HCT116 (cell line): ENCODE measurements around the gene ZNF497. TPM values are rescaled to one million over a fixed set of nuclear protein-coding genes. Genes with fewer than 3 reads are reported as not detected.
A peak's percentile ranks its signal among the peaks of the same experiment; 100 is the strongest.

Source experiments
- ATAC-seq: fragments of 200-7000 bp; cut with Tn5 transposase; 2 replicates; pipeline ENCODE4 v1.9.1; 2020; ENCODE audit warnings: mild to moderate bottlenecking, moderate library complexity
- BruUV-seq: library from RNA; stranded (reverse); fragments of 400-500 nt; replicated peaks from 2 replicates; lab custom pipeline; 2021; lab: Mats Ljungman, UMichigan
- CTCF ChIA-PET: fragments of 300-600 bp; sonication (Branson Sonifier 250); formaldehyde crosslinking; loops from one replicate; lab custom pipeline; 2021; ENCODE audit warnings: antibody characterized with exemption; lab: Charles Lee
- POLR2A ChIA-PET: fragments of 300-600, 350-600 bp; sonication (Branson Sonifier 250); formaldehyde crosslinking; loops from one replicate; lab custom pipeline; 2021; ENCODE audit warnings: antibody characterized with exemption; lab: Charles Lee
- RAD21 ChIA-PET, 2 experiments: fragments of 300-600 bp; sonication (Branson Sonifier 250); formaldehyde crosslinking; loops; one replicate each; lab custom pipeline; 2023; ENCODE audit warnings: low total read pairs in 2 of 2; ENCODE audit not compliant: uncharacterized antibody in 2 of 2, unreplicated experiment in 2 of 2, low non-redundant PET in 1 of 2; lab: Charles Lee
- DNase-seq: peaks from one replicate; pipeline ENCODE4 v3.0.0-alpha.2; 2010; ENCODE audit warnings: low read depth, low spot score
- H2AFZ ChIP-seq: fragments of 200-600 bp; shearing (Covaris generic), sonication (generic); 2 replicates; pipeline ENCODE4 v1.6.1; 2017; ENCODE audit warnings: low read depth, mixed run types, mixed read lengths, antibody characterized with exemption, low read length; ENCODE audit not compliant: poor library complexity, severe bottlenecking
- H3K27ac ChIP-seq: 2 replicates; pipeline ENCODE4 v1.5.1; 2012; ENCODE audit warnings: low read depth, low read length
- H3K27me3 ChIP-seq: fragments of 200-600 bp; sonication (generic); 2 replicates; pipeline ENCODE4 v1.6.1; 2016; ENCODE audit warnings: mixed run types, low read length, mixed read lengths; ENCODE audit not compliant: insufficient read depth
- H3K36me3 ChIP-seq, 2 experiments: fragments of 200-500 bp in 1 of 2; fragments of 200-600 bp in 1 of 2; sonication (Bioruptor generic) in 1 of 2; sonication (generic) in 1 of 2; 2 replicates each; pipeline versions ENCODE4 v1.5.1 to v1.6.1; 2014 to 2016; ENCODE audit warnings: low read length in 2 of 2, inconsistent platforms in 1 of 2, mixed read lengths in 1 of 2, mixed run types in 1 of 2; ENCODE audit not compliant: insufficient read depth in 2 of 2, control insufficient read depth in 1 of 2
- H3K4me1 ChIP-seq, 2 experiments: fragments of 200-600 bp in 1 of 2; sonication (generic) in 1 of 2; 2 replicates each; pipeline versions ENCODE4 v1.5.1 to v1.6.1; 2012 to 2017; ENCODE audit warnings: low read length in 2 of 2, inconsistent platforms in 1 of 2, mild to moderate bottlenecking in 1 of 2, mixed read lengths in 1 of 2, mixed run types in 1 of 2, moderate library complexity in 1 of 2; ENCODE audit not compliant: insufficient read depth in 2 of 2, control insufficient read depth in 1 of 2
- H3K4me2 ChIP-seq: fragments of 200-600 bp; sonication (generic); 2 replicates; pipeline ENCODE4 v1.6.1; 2017; ENCODE audit warnings: mixed run types, low read length, mixed read lengths
- H3K4me3 ChIP-seq, 2 experiments: fragments of 200-600 bp in 1 of 2; sonication (generic) in 1 of 2; replicated peaks in 1 of 2; 2 replicates each; pipeline ENCODE4 v1.5.1; 2011 to 2016; ENCODE audit warnings: low read length in 2 of 2, control low read depth in 1 of 2, low read depth in 1 of 2, mild to moderate bottlenecking in 1 of 2, mixed read lengths in 1 of 2, mixed run types in 1 of 2
- H3K79me2 ChIP-seq: fragments of 200-600 bp; sonication (generic); 2 replicates; pipeline ENCODE4 v1.6.1; 2017; ENCODE audit warnings: mild to moderate bottlenecking, mixed run types, low read length, moderate library complexity, mixed read lengths; ENCODE audit not compliant: insufficient read depth
- H3K9ac ChIP-seq: fragments of 200-600 bp; sonication (generic); 2 replicates; pipeline ENCODE4 v1.6.1; 2016; ENCODE audit warnings: low read length, mixed read lengths
- H3K9me2 ChIP-seq: fragments of 200-600 bp; sonication (generic), shearing (Covaris generic); 2 replicates; pipeline ENCODE4 v1.6.1; 2017; ENCODE audit warnings: mixed run types, mild to moderate bottlenecking, moderate library complexity; ENCODE audit not compliant: insufficient read depth
- H3K9me3 ChIP-seq, 2 experiments: fragments of 200-500 bp in 1 of 2; fragments of 200-600 bp in 1 of 2; sonication (Bioruptor generic) in 1 of 2; sonication (generic) in 1 of 2; 2 replicates each; pipeline ENCODE4 v1.6.1; 2014 to 2017; ENCODE audit warnings: low read length in 2 of 2, mixed read lengths in 2 of 2, inconsistent platforms in 1 of 2, low read depth in 1 of 2, mild to moderate bottlenecking in 1 of 2, mixed run types in 1 of 2, moderate library complexity in 1 of 2; ENCODE audit not compliant: control insufficient read depth in 1 of 2, insufficient read depth in 1 of 2
- H4K20me1 ChIP-seq: fragments of 200-600 bp; sonication (generic), shearing (Covaris generic); 2 replicates; pipeline ENCODE4 v1.6.1; 2017; ENCODE audit warnings: mixed run types, mild to moderate bottlenecking, moderate library complexity; ENCODE audit not compliant: insufficient read depth
- CBX3 ChIP-seq: IDR thresholded peaks from 2 replicates; pipeline ENCODE4 v1.6.1; 2012; ENCODE audit warnings: low read depth
- EGR1 ChIP-seq: IDR thresholded peaks from 2 replicates; pipeline ENCODE4 v1.6.1; 2012; ENCODE audit warnings: low read depth
- EZH2 ChIP-seq: fragments of 200-600 bp; sonication (generic); IDR thresholded peaks from 2 replicates; pipeline ENCODE4 v1.6.1; 2017; ENCODE audit warnings: antibody characterized with exemption, mixed run types
- EZH2phosphoT487 ChIP-seq: fragments of 200-600 bp; IDR thresholded peaks from 2 replicates; pipeline ENCODE4 v1.6.1; 2018; ENCODE audit warnings: antibody characterized with exemption, borderline replicate concordance
- FOSL1 ChIP-seq: IDR thresholded peaks from 2 replicates; pipeline ENCODE4 v1.6.1; 2012; ENCODE audit warnings: low read depth
- POLR2A ChIP-seq: IDR thresholded peaks from 2 replicates; pipeline ENCODE4 v1.7.0; 2011; ENCODE audit warnings: borderline replicate concordance; ENCODE audit not compliant: insufficient read depth, insufficient read length; ENCODE audit errors: extremely low read depth
- POLR2AphosphoS5 ChIP-seq: IDR thresholded peaks from 2 replicates; pipeline ENCODE4 v1.6.1; 2011; ENCODE audit warnings: mild to moderate bottlenecking, low read depth, low read length, moderate library complexity
- RAD21 ChIP-seq: IDR thresholded peaks from 2 replicates; pipeline ENCODE4 v1.6.1; 2012; ENCODE audit warnings: low read depth, mild to moderate bottlenecking
- SIN3A ChIP-seq: IDR thresholded peaks from 2 replicates; pipeline ENCODE4 v1.6.1; 2012; ENCODE audit warnings: low read depth
- SP1 ChIP-seq: IDR thresholded peaks from 2 replicates; pipeline ENCODE4 v1.6.1; 2012; ENCODE audit warnings: low read depth
- SRF ChIP-seq: IDR thresholded peaks from 2 replicates; pipeline ENCODE4 v1.6.1; 2012; ENCODE audit warnings: low read depth
- TCF7L2 ChIP-seq: IDR thresholded peaks from 2 replicates; pipeline ENCODE4 v1.7.0; 2011; ENCODE audit warnings: borderline replicate concordance, inconsistent platforms; ENCODE audit not compliant: insufficient read depth, insufficient read length; ENCODE audit errors: extremely low read depth
- ZFX ChIP-seq: fragments of 450-650 bp; IDR thresholded peaks from 2 replicates; pipeline ENCODE4 v1.6.1; 2017
- ZNF274 ChIP-seq: fragments of 200-500 bp; sonication (Bioruptor generic); IDR thresholded peaks from 2 replicates; pipeline ENCODE4 v1.6.1; 2014; ENCODE audit warnings: mild to moderate bottlenecking, low read depth, low read length, inconsistent platforms
- intact Hi-C: fragments of 100-400 bp; cut with micrococcal nuclease; formaldehyde crosslinking; loops from 2 replicates; pipeline ENCODE4 v1.10.0; 2022
- total RNA-seq: library from RNA; stranded (reverse); gene quantifications from one replicate; pipeline ENCODE4 v1.2.1, GENCODE V29; 2021; ENCODE audit not compliant: unreplicated experiment
- TF ChIP-seq, protein P1 (sequence below), 3 experiments: fragments of 200-600 bp in 1 of 3; sonication (generic) in 1 of 3; IDR thresholded peaks in 2 of 3; conservative IDR thresholded peaks in 1 of 3; 2 replicates each; pipeline ENCODE4 v1.5.1; 2012 to 2017; ENCODE audit warnings: low read depth in 2 of 3, low read length in 2 of 3, antibody characterized with exemption in 1 of 3, borderline replicate concordance in 1 of 3, control low read depth in 1 of 3, mild to moderate bottlenecking in 1 of 3, mixed read lengths in 1 of 3, mixed run types in 1 of 3, moderate library complexity in 1 of 3; ENCODE audit not compliant: insufficient read depth in 1 of 3
- TF ChIP-seq, protein P2 (sequence below): IDR thresholded peaks from 2 replicates; pipeline ENCODE4 v1.6.1; 2012
- TF ChIP-seq, protein P3 (sequence below): IDR thresholded peaks from 2 replicates; pipeline ENCODE4 v1.6.1; 2011; ENCODE audit warnings: mild to moderate bottlenecking, low read length, moderate library complexity; ENCODE audit not compliant: insufficient replicate concordance; ENCODE audit errors: extremely low read depth

The ZNF497 gene
- total RNA-seq, 1 experiment from 2014 or later, result 5.1 TPM

DNA sequence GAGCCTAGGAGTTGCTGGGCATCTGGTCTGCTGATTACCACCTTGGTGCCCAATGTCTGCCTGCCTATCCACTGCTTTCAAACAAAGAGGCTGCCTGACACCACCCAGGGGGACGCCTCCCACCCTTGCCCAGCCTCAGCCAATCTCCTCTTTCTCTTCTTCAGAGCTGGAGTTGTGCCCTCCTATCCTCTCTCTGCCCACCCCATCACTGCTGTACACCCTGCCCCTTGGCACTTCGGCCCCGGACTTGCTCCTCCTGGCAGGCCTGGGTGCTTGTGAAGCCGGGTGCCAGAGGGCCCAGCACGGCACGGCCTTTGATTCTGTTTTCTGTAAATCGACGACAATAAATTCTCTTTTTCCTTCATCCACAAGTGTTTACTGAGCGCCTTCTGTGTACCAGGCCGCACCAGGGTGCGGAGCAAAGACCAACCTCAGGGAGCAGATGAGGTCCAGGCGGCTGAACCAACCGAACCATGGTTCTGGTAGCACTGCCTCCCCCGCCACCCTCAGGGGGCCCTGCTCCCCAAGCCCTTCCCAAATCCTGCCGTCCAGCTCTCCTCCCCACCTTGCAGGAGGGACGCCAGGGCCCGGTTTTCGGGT, 37.9 kb upstream of the ZNF497 start:
- no peak overlapping the region for H2AFZ ChIP-seq
- peak overlapping the region; percentile 55 for H3K9ac ChIP-seq
- H3K4me2 ChIP-seq, result peak overlapping the region; percentile 97
- peaks cover 16 to 27% of the 10 kb centered on the region in 2 experiments for H3K4me1 ChIP-seq
- RAD21 ChIA-PET, result no interaction called here
- TF ChIP-seq SRF, result no peak
- no peak for TF ChIP-seq EZH2phosphoT487
- TF ChIP-seq SP1, result no peak
- no peak for TF ChIP-seq CBX3
- TF ChIP-seq, protein P1, sequence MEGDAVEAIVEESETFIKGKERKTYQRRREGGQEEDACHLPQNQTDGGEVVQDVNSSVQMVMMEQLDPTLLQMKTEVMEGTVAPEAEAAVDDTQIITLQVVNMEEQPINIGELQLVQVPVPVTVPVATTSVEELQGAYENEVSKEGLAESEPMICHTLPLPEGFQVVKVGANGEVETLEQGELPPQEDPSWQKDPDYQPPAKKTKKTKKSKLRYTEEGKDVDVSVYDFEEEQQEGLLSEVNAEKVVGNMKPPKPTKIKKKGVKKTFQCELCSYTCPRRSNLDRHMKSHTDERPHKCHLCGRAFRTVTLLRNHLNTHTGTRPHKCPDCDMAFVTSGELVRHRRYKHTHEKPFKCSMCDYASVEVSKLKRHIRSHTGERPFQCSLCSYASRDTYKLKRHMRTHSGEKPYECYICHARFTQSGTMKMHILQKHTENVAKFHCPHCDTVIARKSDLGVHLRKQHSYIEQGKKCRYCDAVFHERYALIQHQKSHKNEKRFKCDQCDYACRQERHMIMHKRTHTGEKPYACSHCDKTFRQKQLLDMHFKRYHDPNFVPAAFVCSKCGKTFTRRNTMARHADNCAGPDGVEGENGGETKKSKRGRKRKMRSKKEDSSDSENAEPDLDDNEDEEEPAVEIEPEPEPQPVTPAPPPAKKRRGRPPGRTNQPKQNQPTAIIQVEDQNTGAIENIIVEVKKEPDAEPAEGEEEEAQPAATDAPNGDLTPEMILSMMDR (IDR thresholded peaks at IDR 0.05 in 2 of 3, conservative IDR thresholded peaks at IDR 0.05 in 1 of 3; ENCODE audit: borderline replicate concordance in 1 of 3, insufficient read depth in 1 of 3, low read depth in 2 of 3, low read length in 2 of 3), result no peak
- no peak for TF ChIP-seq FOSL1
- no peak for TF ChIP-seq EZH2
- TF ChIP-seq, all 23 proteins: peak for 0
- CTCF ChIA-PET, result no interaction called here
- DNase-seq, result no peak
- intact Hi-C loops, result no loop called here
- Histone ChIP-seq H3K27ac (peak overlapping the region; percentile 60; the same call in 1 of the 2 replicates), H3K4me3 (peak overlapping the region; percentile 45 to 83), H3K27me3 (no peaks in the 10 kb centered on the region), H3K36me3 (no peaks in the 10 kb centered on the region), H4K20me1 (no peaks in the 10 kb centered on the region), H3K9me3 (no peaks in the 10 kb centered on the region), H3K79me2 (peaks cover 15% of the 10 kb centered on the region), H3K9me2 (no peaks in the 10 kb centered on the region)
- ATAC-seq, result no peak
- POLR2A ChIA-PET, result no interaction called here
- BruUV-seq, result no TSS peak

DNA sequence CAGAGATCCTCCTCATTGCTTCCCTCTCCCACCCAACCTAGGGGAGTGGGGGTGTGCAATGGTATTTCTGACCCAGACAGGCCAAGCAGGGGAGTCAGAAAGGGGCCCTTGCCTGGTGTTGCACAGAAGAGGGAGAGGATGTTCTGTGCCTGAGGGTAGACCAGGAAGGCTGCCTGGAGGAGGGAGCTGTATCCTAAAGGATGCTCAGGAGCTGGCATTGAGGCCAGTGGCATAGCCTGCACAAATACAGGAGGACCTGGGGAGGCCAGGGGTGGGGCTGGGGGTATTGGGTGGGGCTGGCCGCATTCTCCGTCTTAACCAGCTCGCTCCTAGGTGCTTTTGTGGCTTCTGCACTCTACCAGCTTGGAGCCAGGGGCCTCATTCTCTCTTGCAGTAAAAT, 37.4 kb upstream of the ZNF497 start:
- no peak overlapping the region for H3K27ac ChIP-seq
- no peak overlapping the region for H3K9ac ChIP-seq
- intact Hi-C loops, result no loop called here
- no peaks in the 10 kb centered on the region for H3K27me3 ChIP-seq
- no peak overlapping the region for H3K4me2 ChIP-seq
- no peaks in the 10 kb centered on the region; the same call in 1 of the 2 replicates for H4K20me1 ChIP-seq
- no peak overlapping the region for H2AFZ ChIP-seq
- ATAC-seq (no peak), DNase-seq (no peak)
- peaks cover 0 to 4% of the 10 kb centered on the region in 2 experiments; a peak in 1 of 4 replicates for H3K36me3 ChIP-seq
- POLR2A ChIA-PET, result no interaction called here
- CTCF ChIA-PET, result no interaction called here
- no peaks in the 10 kb centered on the region for H3K9me3 ChIP-seq
- BruUV-seq, result no TSS peak
- no peaks in the 10 kb centered on the region for H3K9me2 ChIP-seq
- peaks cover 15% of the 10 kb centered on the region for H3K79me2 ChIP-seq
- peaks cover 20 to 32% of the 10 kb centered on the region in 2 experiments for H3K4me1 ChIP-seq
- H3K4me3 ChIP-seq, result no peak overlapping the region
- RAD21 ChIA-PET, result no interaction called here
- no peak for TF ChIP-seq SIN3A
- TF ChIP-seq RAD21, result no peak
- TF ChIP-seq, protein P2, sequence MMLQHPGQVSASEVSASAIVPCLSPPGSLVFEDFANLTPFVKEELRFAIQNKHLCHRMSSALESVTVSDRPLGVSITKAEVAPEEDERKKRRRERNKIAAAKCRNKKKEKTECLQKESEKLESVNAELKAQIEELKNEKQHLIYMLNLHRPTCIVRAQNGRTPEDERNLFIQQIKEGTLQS, result no peak
- TF ChIP-seq CBX3, result no peak
- TF ChIP-seq POLR2AphosphoS5, result no peak
- TF ChIP-seq EGR1, result no peak
- no peak for TF ChIP-seq SRF
- TF ChIP-seq ZNF274, result no peak
- no peak for TF ChIP-seq TCF7L2
- TF ChIP-seq POLR2A, result no peak
- TF ChIP-seq, protein P3, sequence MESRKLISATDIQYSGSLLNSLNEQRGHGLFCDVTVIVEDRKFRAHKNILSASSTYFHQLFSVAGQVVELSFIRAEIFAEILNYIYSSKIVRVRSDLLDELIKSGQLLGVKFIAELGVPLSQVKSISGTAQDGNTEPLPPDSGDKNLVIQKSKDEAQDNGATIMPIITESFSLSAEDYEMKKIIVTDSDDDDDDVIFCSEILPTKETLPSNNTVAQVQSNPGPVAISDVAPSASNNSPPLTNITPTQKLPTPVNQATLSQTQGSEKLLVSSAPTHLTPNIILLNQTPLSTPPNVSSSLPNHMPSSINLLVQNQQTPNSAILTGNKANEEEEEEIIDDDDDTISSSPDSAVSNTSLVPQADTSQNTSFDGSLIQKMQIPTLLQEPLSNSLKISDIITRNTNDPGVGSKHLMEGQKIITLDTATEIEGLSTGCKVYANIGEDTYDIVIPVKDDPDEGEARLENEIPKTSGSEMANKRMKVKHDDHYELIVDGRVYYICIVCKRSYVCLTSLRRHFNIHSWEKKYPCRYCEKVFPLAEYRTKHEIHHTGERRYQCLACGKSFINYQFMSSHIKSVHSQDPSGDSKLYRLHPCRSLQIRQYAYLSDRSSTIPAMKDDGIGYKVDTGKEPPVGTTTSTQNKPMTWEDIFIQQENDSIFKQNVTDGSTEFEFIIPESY, result no peak
- no peak for TF ChIP-seq ZFX
